ENCODE measurements around the gene NBAS. TPM values are rescaled to one million over a fixed set of nuclear protein-coding genes. Genes with fewer than 3 reads are reported as not detected.

The NBAS gene
- polyA plus RNA-seq, 1 donor from 2014 or later, result 31.9 TPM

DNA sequence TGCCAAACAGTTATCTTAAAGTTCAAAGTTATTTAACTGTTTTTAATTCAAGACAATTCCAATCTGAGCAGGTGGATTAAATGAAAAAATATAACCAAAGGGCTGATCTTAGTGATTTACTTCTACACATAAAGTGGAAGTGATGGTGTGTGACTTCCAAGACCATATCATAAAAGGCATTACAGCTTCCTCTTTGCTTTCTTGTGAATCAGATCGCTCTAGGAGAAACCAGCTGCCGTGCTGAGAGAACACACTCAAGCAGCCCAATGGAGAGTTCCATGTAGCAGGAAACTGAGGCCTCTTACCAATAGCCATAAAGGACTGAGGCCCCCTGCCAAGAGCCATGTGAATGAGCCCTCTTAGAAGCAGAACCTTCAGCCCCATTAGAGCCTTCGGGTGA is 197.4 kb downstream of the NBAS start:
- no peaks in the 10 kb centered on the region for H3K9me3 ChIP-seq (ENCODE audit: low read length)
- H4K20me1 ChIP-seq (ENCODE audit: insufficient read depth), result no peaks in the 10 kb centered on the region
- no peak overlapping the region for H3K4me2 ChIP-seq (ENCODE audit: low read length)
- TF ChIP-seq, protein P1, sequence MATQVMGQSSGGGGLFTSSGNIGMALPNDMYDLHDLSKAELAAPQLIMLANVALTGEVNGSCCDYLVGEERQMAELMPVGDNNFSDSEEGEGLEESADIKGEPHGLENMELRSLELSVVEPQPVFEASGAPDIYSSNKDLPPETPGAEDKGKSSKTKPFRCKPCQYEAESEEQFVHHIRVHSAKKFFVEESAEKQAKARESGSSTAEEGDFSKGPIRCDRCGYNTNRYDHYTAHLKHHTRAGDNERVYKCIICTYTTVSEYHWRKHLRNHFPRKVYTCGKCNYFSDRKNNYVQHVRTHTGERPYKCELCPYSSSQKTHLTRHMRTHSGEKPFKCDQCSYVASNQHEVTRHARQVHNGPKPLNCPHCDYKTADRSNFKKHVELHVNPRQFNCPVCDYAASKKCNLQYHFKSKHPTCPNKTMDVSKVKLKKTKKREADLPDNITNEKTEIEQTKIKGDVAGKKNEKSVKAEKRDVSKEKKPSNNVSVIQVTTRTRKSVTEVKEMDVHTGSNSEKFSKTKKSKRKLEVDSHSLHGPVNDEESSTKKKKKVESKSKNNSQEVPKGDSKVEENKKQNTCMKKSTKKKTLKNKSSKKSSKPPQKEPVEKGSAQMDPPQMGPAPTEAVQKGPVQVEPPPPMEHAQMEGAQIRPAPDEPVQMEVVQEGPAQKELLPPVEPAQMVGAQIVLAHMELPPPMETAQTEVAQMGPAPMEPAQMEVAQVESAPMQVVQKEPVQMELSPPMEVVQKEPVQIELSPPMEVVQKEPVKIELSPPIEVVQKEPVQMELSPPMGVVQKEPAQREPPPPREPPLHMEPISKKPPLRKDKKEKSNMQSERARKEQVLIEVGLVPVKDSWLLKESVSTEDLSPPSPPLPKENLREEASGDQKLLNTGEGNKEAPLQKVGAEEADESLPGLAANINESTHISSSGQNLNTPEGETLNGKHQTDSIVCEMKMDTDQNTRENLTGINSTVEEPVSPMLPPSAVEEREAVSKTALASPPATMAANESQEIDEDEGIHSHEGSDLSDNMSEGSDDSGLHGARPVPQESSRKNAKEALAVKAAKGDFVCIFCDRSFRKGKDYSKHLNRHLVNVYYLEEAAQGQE (IDR thresholded peaks at IDR 0.05; ENCODE audit: borderline replicate concordance), result no peak
- TF ChIP-seq MXI1 (conservative IDR thresholded peaks at IDR 0.05; ENCODE audit: poor library complexity, severe bottlenecking), result no peak
- H3K9me2 ChIP-seq (ENCODE audit: insufficient read depth, low read length), result no peaks in the 10 kb centered on the region
- no peak overlapping the region for H3K9ac ChIP-seq (ENCODE audit: low read length)
- H3K27me3 ChIP-seq (ENCODE audit: insufficient read depth, low read depth, low read length), result no peaks in the 10 kb centered on the region
- H3K79me2 ChIP-seq (replicated peaks; ENCODE audit: insufficient read depth, low read length), result no peaks in the 10 kb centered on the region
- H3K4me3 ChIP-seq (ENCODE audit: low read length), result no peak overlapping the region
- no peak overlapping the region for H3K27ac ChIP-seq (ENCODE audit: low read length)
- H3F3A ChIP-seq (ENCODE audit: insufficient read depth, low read length, poor library complexity, severe bottlenecking), result peaks cover 3% of the 10 kb centered on the region
- H3K36me3 ChIP-seq (ENCODE audit: insufficient read depth, low read length), result no peaks in the 10 kb centered on the region
- H2AFZ ChIP-seq (ENCODE audit: low read depth, low read length), result no peak overlapping the region

GRCh38 chr2:15363142-15363541 is 198.0 kb downstream of the NBAS start:
- TF ChIP-seq, protein P1 (IDR thresholded peaks at IDR 0.05; ENCODE audit: borderline replicate concordance), result no peak
- TF ChIP-seq MXI1 (conservative IDR thresholded peaks at IDR 0.05; ENCODE audit: poor library complexity, severe bottlenecking) (no peak), EZH2 (IDR thresholded peaks at IDR 0.05; ENCODE audit: borderline replicate concordance, insufficient read depth, low read length, poor library complexity, severe bottlenecking) (no peak), TAF1 (IDR thresholded peaks at IDR 0.05; ENCODE audit: low read depth) (no peak), POLR2AphosphoS5 (IDR thresholded peaks at IDR 0.05) (no peak), EP300 (conservative IDR thresholded peaks at IDR 0.05; ENCODE audit: poor library complexity, severe bottlenecking) (no peak), RAD21 (conservative IDR thresholded peaks at IDR 0.05) (no peak), SMC3 (conservative IDR thresholded peaks at IDR 0.05; ENCODE audit: poor library complexity) (no peak)
- TF ChIP-seq, protein P2, sequence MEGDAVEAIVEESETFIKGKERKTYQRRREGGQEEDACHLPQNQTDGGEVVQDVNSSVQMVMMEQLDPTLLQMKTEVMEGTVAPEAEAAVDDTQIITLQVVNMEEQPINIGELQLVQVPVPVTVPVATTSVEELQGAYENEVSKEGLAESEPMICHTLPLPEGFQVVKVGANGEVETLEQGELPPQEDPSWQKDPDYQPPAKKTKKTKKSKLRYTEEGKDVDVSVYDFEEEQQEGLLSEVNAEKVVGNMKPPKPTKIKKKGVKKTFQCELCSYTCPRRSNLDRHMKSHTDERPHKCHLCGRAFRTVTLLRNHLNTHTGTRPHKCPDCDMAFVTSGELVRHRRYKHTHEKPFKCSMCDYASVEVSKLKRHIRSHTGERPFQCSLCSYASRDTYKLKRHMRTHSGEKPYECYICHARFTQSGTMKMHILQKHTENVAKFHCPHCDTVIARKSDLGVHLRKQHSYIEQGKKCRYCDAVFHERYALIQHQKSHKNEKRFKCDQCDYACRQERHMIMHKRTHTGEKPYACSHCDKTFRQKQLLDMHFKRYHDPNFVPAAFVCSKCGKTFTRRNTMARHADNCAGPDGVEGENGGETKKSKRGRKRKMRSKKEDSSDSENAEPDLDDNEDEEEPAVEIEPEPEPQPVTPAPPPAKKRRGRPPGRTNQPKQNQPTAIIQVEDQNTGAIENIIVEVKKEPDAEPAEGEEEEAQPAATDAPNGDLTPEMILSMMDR (IDR thresholded peaks at IDR 0.05; ENCODE audit: poor library complexity, severe bottlenecking), result no peak
- H3K9me3 ChIP-seq (ENCODE audit: low read length), result no peaks in the 10 kb centered on the region
- H3K36me3 ChIP-seq (ENCODE audit: insufficient read depth, low read length), result no peaks in the 10 kb centered on the region
- no peak overlapping the region for H2AFZ ChIP-seq (ENCODE audit: low read depth, low read length)
- no peaks in the 10 kb centered on the region for H4K20me1 ChIP-seq (ENCODE audit: insufficient read depth)
- no peaks in the 10 kb centered on the region for H3K27me3 ChIP-seq (ENCODE audit: insufficient read depth, low read depth, low read length)
- H3K4me3 ChIP-seq (ENCODE audit: low read length), result no peak overlapping the region
- H3K9me2 ChIP-seq (ENCODE audit: insufficient read depth, low read length), result no peaks in the 10 kb centered on the region
- H3F3A ChIP-seq (ENCODE audit: insufficient read depth, low read length, poor library complexity, severe bottlenecking), result no peaks in the 10 kb centered on the region
- H3K9ac ChIP-seq (ENCODE audit: low read length), result no peak overlapping the region
- H3K79me2 ChIP-seq (replicated peaks; ENCODE audit: insufficient read depth, low read length), result no peaks in the 10 kb centered on the region
- no peak overlapping the region for H3K4me2 ChIP-seq (ENCODE audit: low read length)
- no peak overlapping the region for H3K27ac ChIP-seq (ENCODE audit: low read length)

Data from neural cell (in vitro differentiated cells).